WTC11 (cell line): ENCODE data around the gene CPNE4. TPM values are rescaled to one million over a fixed set of nuclear protein-coding genes. Genes with fewer than 3 reads are reported as not detected.

ENCODE experiments used
- ATAC-seq: fragments of 200-7000 bp; cut with Tn5 transposase; 2 replicates; pipeline ENCODE4 v1.10.0; 2021; ENCODE audit warnings: mild to moderate bottlenecking, moderate library complexity
- CTCF ChIA-PET: fragments of 300-600 bp; sonication (Branson Sonifier 250); formaldehyde crosslinking; loops from one replicate; lab custom pipeline; 2021; ENCODE audit warnings: antibody characterized with exemption; lab: Charles Lee
- POLR2A ChIA-PET: fragments of 350-600 bp; sonication (Branson Sonifier 250); formaldehyde crosslinking; loops from one replicate; lab custom pipeline; 2021; ENCODE audit warnings: antibody characterized with exemption; lab: Charles Lee
- DNase-seq: peaks from one replicate; pipeline ENCODE4 v3.0.0; 2021; ENCODE audit warnings: low spot score
- H3K27ac Mint-ChIP-seq: 2 replicates; pipeline ENCODE4 v1.8.0; 2021; ENCODE audit warnings: mixed read lengths
- H3K27me3 Mint-ChIP-seq: 2 replicates; pipeline ENCODE4 v1.8.0; 2021; ENCODE audit warnings: low read depth, mild to moderate bottlenecking, moderate library complexity, mixed read lengths
- H3K36me3 Mint-ChIP-seq: 2 replicates; pipeline ENCODE4 v1.8.0; 2021; ENCODE audit warnings: mixed read lengths
- H3K4me1 Mint-ChIP-seq: 2 replicates; pipeline ENCODE4 v1.8.0; 2022; ENCODE audit warnings: mixed read lengths
- H3K4me3 Mint-ChIP-seq: 2 replicates; pipeline ENCODE4 v1.8.0; 2021; ENCODE audit warnings: mild to moderate bottlenecking, moderate library complexity, mixed read lengths
- H3K9me3 Mint-ChIP-seq: 2 replicates; pipeline ENCODE4 v1.8.0; 2021; ENCODE audit warnings: mixed read lengths
- ELF4 ChIP-seq: sonication (generic); formaldehyde crosslinking; IDR thresholded peaks from 2 replicates; pipeline ENCODE4 v1.8.1; 2022; ENCODE audit warnings: low read depth, mild to moderate bottlenecking, moderate library complexity, missing genetic modification reagents
- ETV6 ChIP-seq: sonication (generic); formaldehyde crosslinking; IDR thresholded peaks from 2 replicates; pipeline ENCODE4 v1.8.1; 2022; ENCODE audit warnings: mild to moderate bottlenecking, missing genetic modification reagents
- GTF2I ChIP-seq: fragments of 250-450 bp; sonication (Bioruptor Pico); conservative IDR thresholded peaks from 2 replicates; pipeline ENCODE4 v1.4.0; 2021; ENCODE audit warnings: mild to moderate bottlenecking
- NFATC4 ChIP-seq: fragments of 250-450 bp; sonication (Bioruptor Pico); IDR thresholded peaks from 2 replicates; pipeline ENCODE4 v1.9.0; 2021; ENCODE audit warnings: mild to moderate bottlenecking
- NFE2L1 ChIP-seq: sonication (generic); formaldehyde crosslinking; IDR thresholded peaks from 2 replicates; pipeline ENCODE4 v1.8.1; 2023; ENCODE audit warnings: missing genetic modification reagents
- NR2C2 ChIP-seq: sonication (generic); formaldehyde crosslinking; IDR thresholded peaks from 2 replicates; pipeline ENCODE4 v1.8.0; 2022; ENCODE audit warnings: mild to moderate bottlenecking, missing genetic modification reagents
- NR3C1 ChIP-seq: sonication (generic); formaldehyde crosslinking; conservative IDR thresholded peaks from 2 replicates; pipeline ENCODE4 v1.8.1; 2023; ENCODE audit warnings: low read depth, mild to moderate bottlenecking, missing genetic modification reagents
- RORB ChIP-seq: fragments of 250-450 bp; sonication (Bioruptor Pico); IDR thresholded peaks from 2 replicates; pipeline ENCODE4 v1.9.0; 2021; ENCODE audit warnings: mild to moderate bottlenecking
- SOX15 ChIP-seq: fragments of 250-450 bp; sonication (Bioruptor Pico); IDR thresholded peaks from 2 replicates; pipeline ENCODE4 v1.9.0; 2021; ENCODE audit warnings: mild to moderate bottlenecking
- SP1 ChIP-seq: sonication (generic); formaldehyde crosslinking; conservative IDR thresholded peaks from 2 replicates; pipeline ENCODE4 v1.8.1; 2022; ENCODE audit warnings: missing genetic modification reagents
- TP53 ChIP-seq: sonication (generic); formaldehyde crosslinking; IDR thresholded peaks from 2 replicates; pipeline ENCODE4 v1.8.1; 2023; ENCODE audit warnings: mild to moderate bottlenecking, missing genetic modification reagents
- ZBTB21 ChIP-seq: sonication (generic); formaldehyde crosslinking; IDR thresholded peaks from 2 replicates; pipeline ENCODE4 v1.8.1; 2023; ENCODE audit warnings: mild to moderate bottlenecking, missing genetic modification reagents, borderline replicate concordance
- ZNF121 ChIP-seq: sonication (generic); formaldehyde crosslinking; IDR thresholded peaks from 2 replicates; pipeline ENCODE4 v1.8.0; 2023; ENCODE audit warnings: missing genetic modification reagents
- ZNF138 ChIP-seq: sonication (generic); formaldehyde crosslinking; conservative IDR thresholded peaks from 2 replicates; pipeline ENCODE4 v1.8.1; 2022; ENCODE audit warnings: mild to moderate bottlenecking, moderate library complexity, missing genetic modification reagents
- ZNF263 ChIP-seq: sonication (generic); formaldehyde crosslinking; IDR thresholded peaks from 2 replicates; pipeline ENCODE4 v1.8.1; 2022; ENCODE audit warnings: low read depth, mild to moderate bottlenecking, moderate library complexity, missing genetic modification reagents
- total RNA-seq: library from RNA; stranded (reverse); gene quantifications from 3 replicates; pipeline ENCODE4 v1.2.3, GENCODE V29; 2021
- TF ChIP-seq, protein P1 (sequence below): sonication (generic); formaldehyde crosslinking; IDR thresholded peaks from 2 replicates; pipeline ENCODE4 v1.8.0; 2022; ENCODE audit warnings: mild to moderate bottlenecking, missing genetic modification reagents
- TF ChIP-seq, protein P2 (sequence below): sonication (generic); formaldehyde crosslinking; IDR thresholded peaks from 2 replicates; pipeline ENCODE4 v1.8.1; 2022; ENCODE audit warnings: low read depth, mild to moderate bottlenecking, moderate library complexity, missing genetic modification reagents, borderline replicate concordance
- TF ChIP-seq, protein P3 (sequence below): fragments of 250-450 bp; sonication (Bioruptor Pico); IDR thresholded peaks from 2 replicates; pipeline ENCODE4 v2.1.2; 2022; ENCODE audit warnings: mild to moderate bottlenecking, moderate library complexity
- TF ChIP-seq, protein P4 (sequence below): sonication (generic); formaldehyde crosslinking; IDR thresholded peaks from 2 replicates; pipeline ENCODE4 v1.8.1; 2022; ENCODE audit warnings: mild to moderate bottlenecking, missing genetic modification reagents, moderate library complexity, borderline replicate concordance
- TF ChIP-seq, protein P5 (sequence below): sonication (generic); formaldehyde crosslinking; IDR thresholded peaks from 2 replicates; pipeline ENCODE4 v1.8.0; 2023; ENCODE audit warnings: missing genetic modification reagents
- TF ChIP-seq, protein P6 (sequence below): sonication (generic); formaldehyde crosslinking; IDR thresholded peaks from 2 replicates; pipeline ENCODE4 v1.8.0; 2022; ENCODE audit warnings: mild to moderate bottlenecking, missing genetic modification reagents
- TF ChIP-seq, protein P7 (sequence below): fragments of 250-450 bp; sonication (Bioruptor Pico); IDR thresholded peaks from 2 replicates; pipeline ENCODE4 v1.8.0; 2021; ENCODE audit warnings: mild to moderate bottlenecking

The CPNE4 gene
- total RNA-seq, 1 experiment from 2014 or later, result 2.4 TPM

DNA sequence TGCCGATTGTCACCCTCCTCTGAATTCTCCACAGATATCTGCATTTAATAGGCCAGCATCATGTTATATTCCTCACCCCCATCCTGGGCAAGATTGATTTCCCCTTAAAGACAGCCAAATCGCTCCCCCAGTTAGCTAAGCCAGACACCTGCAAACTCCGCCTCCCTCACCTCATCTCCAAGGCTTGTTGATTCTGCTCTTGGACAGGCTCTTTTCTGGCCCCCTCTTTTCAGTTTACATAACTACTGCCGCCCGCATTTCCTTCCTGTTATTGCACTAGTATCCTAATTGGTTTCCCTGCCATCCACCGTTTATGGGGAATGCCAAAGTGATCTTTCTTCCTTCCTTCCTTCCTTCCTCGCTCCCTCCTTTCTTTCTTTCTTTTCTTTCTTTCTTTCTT, 317.3 kb downstream of the CPNE4 start (continued):
- TF ChIP-seq, protein P1, sequence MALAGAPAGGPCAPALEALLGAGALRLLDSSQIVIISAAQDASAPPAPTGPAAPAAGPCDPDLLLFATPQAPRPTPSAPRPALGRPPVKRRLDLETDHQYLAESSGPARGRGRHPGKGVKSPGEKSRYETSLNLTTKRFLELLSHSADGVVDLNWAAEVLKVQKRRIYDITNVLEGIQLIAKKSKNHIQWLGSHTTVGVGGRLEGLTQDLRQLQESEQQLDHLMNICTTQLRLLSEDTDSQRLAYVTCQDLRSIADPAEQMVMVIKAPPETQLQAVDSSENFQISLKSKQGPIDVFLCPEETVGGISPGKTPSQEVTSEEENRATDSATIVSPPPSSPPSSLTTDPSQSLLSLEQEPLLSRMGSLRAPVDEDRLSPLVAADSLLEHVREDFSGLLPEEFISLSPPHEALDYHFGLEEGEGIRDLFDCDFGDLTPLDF (CRISPR knock-in tag), result no peak
- TF ChIP-seq, protein P2, sequence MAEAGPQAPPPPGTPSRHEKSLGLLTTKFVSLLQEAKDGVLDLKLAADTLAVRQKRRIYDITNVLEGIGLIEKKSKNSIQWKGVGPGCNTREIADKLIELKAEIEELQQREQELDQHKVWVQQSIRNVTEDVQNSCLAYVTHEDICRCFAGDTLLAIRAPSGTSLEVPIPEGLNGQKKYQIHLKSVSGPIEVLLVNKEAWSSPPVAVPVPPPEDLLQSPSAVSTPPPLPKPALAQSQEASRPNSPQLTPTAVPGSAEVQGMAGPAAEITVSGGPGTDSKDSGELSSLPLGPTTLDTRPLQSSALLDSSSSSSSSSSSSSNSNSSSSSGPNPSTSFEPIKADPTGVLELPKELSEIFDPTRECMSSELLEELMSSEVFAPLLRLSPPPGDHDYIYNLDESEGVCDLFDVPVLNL, result no peak
- TF ChIP-seq GTF2I (CRISPR knock-in tag) (no peak), RORB (CRISPR knock-in tag) (no peak), ZNF138 (CRISPR knock-in tag) (no peak), NR2C2 (CRISPR knock-in tag) (no peak), ZNF263 (CRISPR knock-in tag) (no peak), SP1 (no peak), ZNF121 (CRISPR knock-in tag) (no peak), TP53 (CRISPR knock-in tag) (no peak)
- TF ChIP-seq, protein P3, sequence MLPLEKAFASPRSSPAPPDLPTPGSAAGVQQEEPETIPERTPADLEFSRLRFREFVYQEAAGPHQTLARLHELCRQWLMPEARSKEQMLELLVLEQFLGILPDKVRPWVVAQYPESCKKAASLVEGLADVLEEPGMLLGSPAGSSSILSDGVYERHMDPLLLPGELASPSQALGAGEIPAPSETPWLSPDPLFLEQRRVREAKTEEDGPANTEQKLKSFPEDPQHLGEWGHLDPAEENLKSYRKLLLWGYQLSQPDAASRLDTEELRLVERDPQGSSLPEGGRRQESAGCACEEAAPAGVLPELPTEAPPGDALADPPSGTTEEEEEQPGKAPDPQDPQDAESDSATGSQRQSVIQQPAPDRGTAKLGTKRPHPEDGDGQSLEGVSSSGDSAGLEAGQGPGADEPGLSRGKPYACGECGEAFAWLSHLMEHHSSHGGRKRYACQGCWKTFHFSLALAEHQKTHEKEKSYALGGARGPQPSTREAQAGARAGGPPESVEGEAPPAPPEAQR (CRISPR knock-in tag), result no peak

DNA sequence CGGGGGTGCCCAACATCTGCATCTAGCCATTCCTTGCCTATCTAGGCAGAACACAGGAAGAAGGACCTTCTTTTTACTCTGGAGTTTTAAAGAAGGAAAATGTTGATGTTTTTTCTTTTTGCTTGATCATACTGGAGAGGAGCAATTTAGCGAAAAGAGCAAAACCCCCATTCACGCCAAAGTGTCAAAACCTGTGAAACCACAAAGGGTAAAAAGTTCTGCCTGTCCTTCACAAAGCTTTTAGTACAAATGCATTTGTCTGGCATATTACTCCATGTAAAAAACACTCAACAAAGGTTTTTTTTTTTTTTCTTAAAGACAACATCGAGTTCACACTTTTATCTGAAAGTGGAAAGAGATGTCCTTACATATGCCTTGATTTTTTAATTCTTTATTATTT, 317.9 kb downstream of the CPNE4 start:
- ATAC-seq (no peak), DNase-seq (no peak)
- Mint-ChIP-seq H3K27ac (no peak overlapping the region; the same call in 1 of the 2 replicates), H3K4me1 (peaks cover 35% of the 10 kb centered on the region), H3K9me3 (no peaks in the 10 kb centered on the region), H3K27me3 (no peaks in the 10 kb centered on the region), H3K4me3 (no peak overlapping the region), H3K36me3 (no peaks in the 10 kb centered on the region)
- TF ChIP-seq ETV6 (CRISPR knock-in tag) (no peak), ZNF121 (CRISPR knock-in tag) (no peak)
- TF ChIP-seq, protein P4, sequence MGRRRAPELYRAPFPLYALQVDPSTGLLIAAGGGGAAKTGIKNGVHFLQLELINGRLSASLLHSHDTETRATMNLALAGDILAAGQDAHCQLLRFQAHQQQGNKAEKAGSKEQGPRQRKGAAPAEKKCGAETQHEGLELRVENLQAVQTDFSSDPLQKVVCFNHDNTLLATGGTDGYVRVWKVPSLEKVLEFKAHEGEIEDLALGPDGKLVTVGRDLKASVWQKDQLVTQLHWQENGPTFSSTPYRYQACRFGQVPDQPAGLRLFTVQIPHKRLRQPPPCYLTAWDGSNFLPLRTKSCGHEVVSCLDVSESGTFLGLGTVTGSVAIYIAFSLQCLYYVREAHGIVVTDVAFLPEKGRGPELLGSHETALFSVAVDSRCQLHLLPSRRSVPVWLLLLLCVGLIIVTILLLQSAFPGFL (CRISPR knock-in tag), result no peak
- TF ChIP-seq, protein P5, sequence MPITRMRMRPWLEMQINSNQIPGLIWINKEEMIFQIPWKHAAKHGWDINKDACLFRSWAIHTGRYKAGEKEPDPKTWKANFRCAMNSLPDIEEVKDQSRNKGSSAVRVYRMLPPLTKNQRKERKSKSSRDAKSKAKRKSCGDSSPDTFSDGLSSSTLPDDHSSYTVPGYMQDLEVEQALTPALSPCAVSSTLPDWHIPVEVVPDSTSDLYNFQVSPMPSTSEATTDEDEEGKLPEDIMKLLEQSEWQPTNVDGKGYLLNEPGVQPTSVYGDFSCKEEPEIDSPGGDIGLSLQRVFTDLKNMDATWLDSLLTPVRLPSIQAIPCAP (CRISPR knock-in tag), result no peak
- POLR2A ChIA-PET, result no interaction called here
- CTCF ChIA-PET, result no interaction called here

DNA sequence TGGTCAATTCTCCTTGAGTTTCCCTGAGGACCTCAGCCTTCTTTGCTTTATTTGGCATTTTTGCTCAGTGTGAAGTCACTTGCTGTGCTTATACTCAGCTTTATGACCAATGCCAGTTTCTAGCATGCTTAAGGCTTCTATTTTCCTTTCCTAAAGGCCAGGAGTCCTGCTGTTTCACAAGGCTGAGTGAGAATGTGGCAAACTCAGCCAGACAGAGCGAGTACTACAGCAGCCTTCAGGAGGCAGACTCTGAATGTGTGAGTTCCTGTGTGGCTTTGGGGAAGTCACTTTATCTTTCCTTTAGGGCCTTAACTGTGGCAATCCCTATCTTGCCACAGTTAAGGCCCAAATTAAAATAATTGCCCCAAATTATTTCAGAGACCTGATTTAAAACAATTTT, 318.8 kb downstream of the CPNE4 start:
- no peaks in the 10 kb centered on the region for H3K36me3 Mint-ChIP-seq
- peaks cover 44% of the 10 kb centered on the region for H3K4me1 Mint-ChIP-seq
- ATAC-seq (peak; percentile 58), DNase-seq (no peak)
- ChIA-PET POLR2A (no interaction called here), CTCF (no interaction called here)
- H3K27me3 Mint-ChIP-seq, result no peaks in the 10 kb centered on the region
- no peak for TF ChIP-seq ZBTB21 (CRISPR knock-in tag)
- no peak for TF ChIP-seq RORB (CRISPR knock-in tag)
- TF ChIP-seq, protein P6, sequence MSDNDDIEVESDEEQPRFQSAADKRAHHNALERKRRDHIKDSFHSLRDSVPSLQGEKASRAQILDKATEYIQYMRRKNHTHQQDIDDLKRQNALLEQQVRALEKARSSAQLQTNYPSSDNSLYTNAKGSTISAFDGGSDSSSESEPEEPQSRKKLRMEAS (CRISPR knock-in tag), result no peak
- no peak for TF ChIP-seq NFE2L1 (CRISPR knock-in tag)
- TF ChIP-seq SOX15, result no peak
- no peak for TF ChIP-seq NFATC4 (CRISPR knock-in tag)
- TF ChIP-seq NR3C1 (CRISPR knock-in tag), result no peak
- no peak for TF ChIP-seq ELF4 (CRISPR knock-in tag)
- TF ChIP-seq, protein P4 (CRISPR knock-in tag), result no peak
- TF ChIP-seq, protein P7, sequence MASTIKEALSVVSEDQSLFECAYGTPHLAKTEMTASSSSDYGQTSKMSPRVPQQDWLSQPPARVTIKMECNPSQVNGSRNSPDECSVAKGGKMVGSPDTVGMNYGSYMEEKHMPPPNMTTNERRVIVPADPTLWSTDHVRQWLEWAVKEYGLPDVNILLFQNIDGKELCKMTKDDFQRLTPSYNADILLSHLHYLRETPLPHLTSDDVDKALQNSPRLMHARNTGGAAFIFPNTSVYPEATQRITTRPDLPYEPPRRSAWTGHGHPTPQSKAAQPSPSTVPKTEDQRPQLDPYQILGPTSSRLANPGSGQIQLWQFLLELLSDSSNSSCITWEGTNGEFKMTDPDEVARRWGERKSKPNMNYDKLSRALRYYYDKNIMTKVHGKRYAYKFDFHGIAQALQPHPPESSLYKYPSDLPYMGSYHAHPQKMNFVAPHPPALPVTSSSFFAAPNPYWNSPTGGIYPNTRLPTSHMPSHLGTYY, result no peak
- no peaks in the 10 kb centered on the region for H3K9me3 Mint-ChIP-seq
- H3K4me3 Mint-ChIP-seq, result no peak overlapping the region
- no peak overlapping the region for H3K27ac Mint-ChIP-seq
